GM12892 (cell line): ENCODE measurements around the gene ZFR2.
"Not testable (repeated sequence)": the region's sequence is repeated elsewhere in the genome, so short reads cannot be mapped to it uniquely, and the experiment has no call there.

Source experiments
- DNase-seq: peaks from one replicate; pipeline ENCODE4 v3.0.0; 2011; ENCODE audit not compliant: insufficient read length
- FAIRE-seq: peaks from 2 replicates; lab custom pipeline; 2011; peaks lifted over from hg19 to GRCh38; lab: Jason Lieb, UNC
- POLR2A ChIP-seq: IDR thresholded peaks from 2 replicates; pipeline ENCODE4 v1.6.1; 2011; ENCODE audit warnings: low read depth, low read length, control low read depth
- POLR2AphosphoS5 ChIP-seq: IDR thresholded peaks from 2 replicates; pipeline ENCODE4 v1.6.1; 2011; ENCODE audit warnings: low read depth, low read length, control low read depth
- TAF1 ChIP-seq: IDR thresholded peaks from 2 replicates; pipeline ENCODE4 v1.6.1; 2011; ENCODE audit warnings: low read depth, mild to moderate bottlenecking, control low read depth, low read length, borderline replicate concordance

The ZFR2 gene

DNA sequence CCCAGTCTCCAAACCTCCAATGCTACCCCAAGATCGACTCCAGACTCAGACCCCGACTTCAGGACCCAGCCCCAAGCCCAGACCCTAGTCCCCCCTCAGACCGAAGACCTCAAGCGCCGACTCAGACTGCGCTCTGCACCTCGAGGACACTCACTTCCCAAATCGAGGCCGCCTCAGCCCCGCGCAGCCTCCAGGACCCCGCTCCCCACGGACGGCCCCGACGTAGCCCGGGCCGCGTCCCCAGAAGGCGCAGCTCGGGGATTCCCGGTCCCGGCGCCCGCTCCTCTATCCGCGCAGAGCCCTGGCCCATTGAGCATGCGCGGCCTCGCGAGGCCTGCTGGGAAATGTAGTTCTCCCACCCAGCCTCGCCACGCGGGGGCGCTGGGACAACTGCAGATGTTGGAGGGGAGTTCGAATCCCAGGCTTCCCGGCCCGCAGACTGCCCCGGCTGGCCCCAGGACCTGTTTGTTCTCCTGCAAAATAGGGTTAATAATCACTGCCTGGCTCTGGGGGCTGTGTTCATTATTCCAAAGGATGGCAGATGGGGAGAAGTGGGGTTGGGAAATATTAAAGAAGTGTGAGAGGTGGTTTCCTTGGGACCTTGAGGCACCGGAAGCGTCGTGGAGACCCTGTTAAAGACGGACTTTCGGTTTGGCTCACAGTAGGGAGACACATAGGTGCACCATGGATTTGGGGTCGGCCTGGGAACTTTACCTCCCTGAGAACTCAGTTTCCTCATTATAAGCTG, 107.3 kb downstream of the ZFR2 start, which contains the start of gene APBA3:
APBA3 (minus strand) TSS at position 311 of the 748 bp plus-strand sequence. CDS start 1,428 bp downstream, outside the sequence.
- FAIRE-seq (peak; percentile 91), DNase-seq (peak; percentile 94)
- TF ChIP-seq TAF1, result no peak
- TF ChIP-seq POLR2AphosphoS5, result peak; percentile 54; the same call in 1 of the 2 replicates
- TF ChIP-seq POLR2A, result peak; percentile 79

DNA sequence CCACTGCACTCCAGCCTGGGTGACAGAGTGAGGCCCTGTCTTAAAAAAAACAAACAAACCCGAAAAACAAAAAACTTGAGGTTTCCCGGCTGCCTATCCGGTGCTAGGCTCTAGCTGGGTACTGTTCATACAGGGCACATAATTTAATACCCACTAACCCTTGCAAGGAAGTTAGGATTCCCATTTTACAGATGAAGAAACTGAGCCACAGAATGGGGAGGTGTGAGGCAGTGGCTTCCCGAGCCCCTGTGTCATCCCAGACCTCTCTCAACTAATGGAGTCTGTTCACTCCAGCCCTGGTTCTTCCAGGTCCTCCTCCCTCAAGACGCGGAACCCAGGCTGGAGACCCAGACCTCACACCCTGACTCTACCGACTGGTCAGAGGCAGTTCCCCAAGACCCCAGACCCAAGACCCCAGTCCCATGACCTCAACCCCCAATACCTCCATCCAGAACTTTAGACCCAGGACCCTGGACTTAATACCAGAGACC, 107.9 kb downstream of the ZFR2 start:
- peak; percentile 5 for FAIRE-seq
- no peak for DNase-seq
- TF ChIP-seq POLR2A, result no peak
- no peak for TF ChIP-seq TAF1
- no peak for TF ChIP-seq POLR2AphosphoS5

DNA sequence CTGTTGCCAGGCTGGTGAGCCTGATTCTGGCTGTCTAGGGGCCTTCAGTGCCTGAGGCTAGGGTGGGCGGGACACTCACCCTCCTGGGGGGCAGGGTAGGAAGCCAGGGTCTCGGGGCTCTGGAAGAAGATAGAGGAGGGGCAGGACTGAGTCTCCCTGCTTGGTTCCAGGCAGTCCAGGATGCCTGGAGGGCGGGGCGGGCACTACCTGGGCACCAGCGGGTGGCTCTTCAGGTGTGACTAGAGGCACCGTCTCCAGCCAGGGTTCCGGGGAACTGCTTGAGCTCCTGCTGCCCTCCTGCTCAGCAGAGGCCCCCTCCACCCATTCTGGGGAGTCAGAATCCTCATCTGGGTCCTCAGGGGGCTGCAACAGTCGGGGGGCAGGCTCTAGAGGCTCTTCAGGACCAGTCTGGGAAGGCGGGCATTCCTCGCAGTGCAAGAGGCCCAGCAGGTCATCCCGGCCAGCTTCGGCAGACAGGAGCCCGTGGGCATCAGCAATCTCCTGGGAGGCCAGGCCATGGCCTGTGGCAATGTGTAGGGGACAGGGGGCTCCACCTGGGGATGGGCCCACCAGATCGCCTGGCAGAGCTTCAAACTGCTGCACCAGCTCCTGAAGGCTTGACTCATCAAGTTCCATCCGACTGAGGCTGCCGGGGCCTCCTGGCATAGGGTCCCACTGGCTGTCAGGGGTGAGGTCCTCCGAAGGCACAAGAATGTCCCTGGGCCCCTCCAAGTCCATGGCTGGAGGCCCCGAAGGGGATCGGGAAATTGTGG, 109.2 kb downstream of the ZFR2 start:
- no peak for FAIRE-seq
- no peak for TF ChIP-seq TAF1
- no peak for TF ChIP-seq POLR2A
- no peak for TF ChIP-seq POLR2AphosphoS5
- no peak for DNase-seq

DNA sequence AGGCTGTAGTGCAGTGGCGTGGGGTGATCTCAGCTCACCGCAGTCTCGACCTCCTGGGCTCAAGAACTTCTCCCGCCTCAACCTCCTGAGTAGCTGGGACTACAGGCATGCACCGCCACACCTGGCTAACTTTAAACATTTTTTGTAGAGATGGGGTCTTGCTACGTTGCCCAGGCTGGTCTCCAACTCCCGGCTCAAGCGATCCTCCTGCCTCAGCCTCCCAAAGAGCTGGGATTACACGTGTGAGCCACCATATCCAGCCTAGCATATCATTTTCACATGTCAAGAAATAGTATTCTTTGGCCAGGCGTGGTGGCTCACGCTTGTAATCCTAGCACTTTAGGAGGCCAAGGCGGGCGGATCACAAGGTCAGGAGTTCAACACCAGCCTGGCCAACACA, 110.5 kb downstream of the ZFR2 start:
- FAIRE-seq, DNase-seq: not testable (repeated sequence)

DNA sequence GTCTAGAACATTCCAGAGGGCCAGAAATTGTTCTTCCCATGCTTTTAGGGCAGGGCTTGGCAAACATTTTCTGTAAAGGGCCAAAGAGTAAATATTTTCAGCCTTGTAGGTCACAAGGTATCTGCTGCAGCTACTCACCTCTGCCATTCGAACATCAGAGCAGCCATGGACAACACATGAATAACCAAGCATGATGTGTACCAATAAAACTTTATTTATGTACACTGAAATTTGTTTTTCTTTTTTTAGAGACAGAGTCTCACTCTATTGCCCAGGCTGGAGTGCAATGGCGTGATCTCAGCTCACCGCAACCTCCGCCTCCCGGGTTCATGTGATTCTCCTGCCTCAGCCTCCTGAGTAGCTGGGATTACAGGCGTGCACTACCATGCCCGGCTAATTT, 111.1 kb downstream of the ZFR2 start:
- DNase-seq, FAIRE-seq: not testable (repeated sequence)
